HK-2 (cell line): ENCODE results near the gene CDHR2.

Experiments
- DNase-seq: peaks from one replicate; pipeline ENCODE4 v3.0.0-alpha.2; 2018; ENCODE audit not compliant: unreplicated experiment

CDHR2 gene

DNA sequence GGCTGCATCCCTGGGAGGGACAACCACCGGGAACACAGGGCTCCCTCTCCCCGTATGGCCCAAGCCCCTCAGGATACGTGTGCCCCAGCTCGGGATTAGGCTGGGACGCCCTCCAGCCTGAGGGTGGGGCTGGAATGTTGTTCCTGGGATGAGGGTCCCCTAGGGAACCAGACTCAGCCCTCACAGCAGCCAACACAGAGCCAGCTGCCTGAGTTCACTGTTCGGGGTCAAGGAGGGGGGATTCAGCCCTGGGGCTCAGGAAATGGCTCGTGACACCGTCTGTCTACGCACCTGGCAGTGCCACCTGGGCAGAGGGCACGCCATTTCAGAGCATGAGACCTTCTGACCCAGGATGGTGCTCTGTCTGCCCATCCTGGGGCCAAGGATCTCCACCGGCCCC lies 20.8 kb upstream of the CDHR2 start:
- no peak for DNase-seq

- DNase-seq, result no peak
Measured at GRCh38 chr5:176528761-176529115, 20.4 kb upstream of the CDHR2 start.

DNA sequence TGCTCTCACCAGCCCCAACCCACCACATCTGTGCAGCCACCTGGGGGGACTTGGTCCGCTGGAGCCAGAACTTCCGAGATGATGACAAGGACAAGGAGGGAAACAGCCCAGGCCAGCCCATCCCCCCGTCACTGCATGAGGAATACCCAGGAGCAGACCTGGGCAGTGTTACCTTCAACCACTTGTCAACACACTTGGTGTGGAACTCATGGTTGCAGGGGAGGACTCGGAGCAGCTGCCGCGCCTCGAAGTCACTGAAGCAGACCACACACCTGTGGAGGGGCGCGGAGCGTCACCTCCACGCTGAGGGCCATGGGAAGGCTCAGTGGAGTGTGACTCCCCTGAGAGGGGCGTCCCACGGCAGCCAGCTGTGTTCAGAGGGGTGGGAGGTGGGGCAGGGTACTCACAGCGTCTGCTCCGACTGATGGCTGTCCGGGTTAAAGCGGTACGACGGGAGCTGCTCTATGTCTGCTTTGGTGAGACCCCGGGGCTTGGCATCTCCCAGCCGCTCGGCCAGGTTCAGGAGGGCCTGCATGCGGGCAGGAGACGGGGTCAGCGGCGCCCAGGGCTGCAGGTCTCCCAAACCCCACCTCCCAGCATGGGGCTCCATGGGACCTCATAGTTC lies 19.9 kb upstream of the CDHR2 start:
- DNase-seq, result no peak

- no peak for DNase-seq
Measured at GRCh38 chr5:176529741-176530141, 19.4 kb upstream of the CDHR2 start.

- DNase-seq, result no peak
Measured at GRCh38 chr5:176530393-176530982, 18.7 kb upstream of the CDHR2 start.

- no peak for DNase-seq
Measured at GRCh38 chr5:176530983-176531901, 17.9 kb upstream of the CDHR2 start.

- no peak for DNase-seq
Measured at GRCh38 chr5:176531902-176532493, 17.1 kb upstream of the CDHR2 start.

GRCh38 chr5:176532795-176533194 lies 16.3 kb upstream of the CDHR2 start:
- no peak for DNase-seq

DNA sequence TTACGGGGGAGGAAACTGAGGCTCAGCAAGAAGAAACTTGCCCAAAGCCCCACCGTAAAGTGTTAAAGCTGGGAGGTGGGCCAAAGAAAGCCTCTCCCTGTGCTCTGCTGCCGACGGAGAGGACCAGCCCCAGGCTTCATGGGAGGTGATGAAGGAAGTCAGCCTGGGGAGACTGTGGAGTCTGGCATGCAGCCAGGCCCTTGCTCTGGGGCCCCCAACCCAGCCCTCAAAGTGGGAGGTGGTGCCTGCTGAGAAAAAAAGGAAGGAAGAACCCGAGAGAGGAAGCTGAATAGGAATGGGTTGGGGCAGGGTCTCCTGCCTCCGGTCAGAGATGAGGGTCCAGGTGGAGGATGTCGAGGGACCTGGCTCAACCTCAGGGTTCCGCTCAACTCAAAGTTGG lies 15.8 kb upstream of the CDHR2 start:
- DNase-seq, result no peak

- DNase-seq, result no peak
Measured at GRCh38 chr5:176533894-176534611, 15.1 kb upstream of the CDHR2 start.

GRCh38 chr5:176534640-176535039 lies 14.5 kb upstream of the CDHR2 start:
- DNase-seq, result no peak

DNA sequence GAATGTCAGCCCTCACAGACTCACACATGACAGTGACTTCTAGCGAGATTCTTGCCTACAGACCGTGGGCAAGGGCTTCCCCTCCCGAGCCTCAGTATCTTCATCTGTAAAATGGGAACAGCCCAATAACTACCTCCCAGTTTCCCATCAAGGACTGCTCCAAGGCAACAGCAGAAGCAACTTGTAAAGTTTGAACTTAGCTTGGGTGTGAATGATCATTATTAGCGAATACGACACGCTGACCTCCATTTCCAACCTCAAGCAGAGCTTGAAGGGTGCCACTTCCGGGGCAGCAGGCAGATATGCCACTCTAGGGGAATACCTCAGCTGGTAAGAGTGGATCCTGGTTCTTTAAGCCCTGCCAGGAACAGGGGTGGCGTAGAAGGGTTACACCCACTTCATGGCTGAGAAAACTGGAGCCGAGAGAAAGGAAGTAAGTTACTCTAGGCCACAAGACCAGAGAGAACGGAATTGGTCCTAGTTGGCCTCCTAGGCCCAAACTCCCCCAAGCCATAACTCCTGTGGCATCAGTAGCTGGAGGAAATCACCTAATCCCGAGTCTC lies 14.0 kb upstream of the CDHR2 start:
- no peak for DNase-seq

GRCh38 chr5:176535664-176536131 lies 13.4 kb upstream of the CDHR2 start:
- DNase-seq, result no peak

GRCh38 chr5:176536132-176536901 lies 12.8 kb upstream of the CDHR2 start:
- peak; percentile 64 for DNase-seq

DNA sequence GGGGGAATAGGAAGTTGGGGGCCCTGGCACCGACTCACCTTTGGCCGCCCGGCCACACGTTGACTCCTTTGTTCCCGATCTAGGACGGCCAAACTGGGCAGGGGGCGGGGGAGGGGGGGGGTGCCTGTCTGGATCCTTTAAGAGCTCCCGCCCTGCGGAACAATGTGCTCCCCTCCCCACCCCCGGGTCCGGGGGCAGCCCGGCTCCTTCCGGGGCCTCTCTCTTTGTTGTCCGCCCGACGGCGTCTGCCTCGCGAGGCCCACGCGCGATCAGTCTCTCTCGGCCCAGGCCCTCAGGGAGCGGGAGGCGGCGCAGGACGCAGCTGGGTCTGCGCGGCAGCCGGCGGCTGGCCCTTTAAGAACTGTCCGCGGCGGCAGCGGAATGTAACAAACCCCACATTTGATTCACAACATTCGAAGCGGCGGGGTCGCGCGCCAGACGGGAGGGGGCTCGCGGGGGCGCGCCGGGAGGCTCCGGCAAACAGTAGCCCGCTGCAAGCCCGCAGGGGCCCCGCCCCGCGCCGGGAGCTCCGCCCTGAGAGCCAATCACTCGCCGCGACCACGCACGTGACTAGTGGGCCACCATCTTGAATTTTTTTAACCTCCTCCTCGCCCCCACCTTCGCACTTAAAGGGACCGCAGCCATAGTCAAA lies 12.1 kb upstream of the CDHR2 start, which contains the start of gene RNF44:
Gene RNF44, minus strand, starts transcription at position 501 of the 652 bp plus-strand sequence. CDS start 4,930 bp downstream, outside the sequence.
- DNase-seq, result peak; percentile 90

- DNase-seq, result peak; percentile 93
Measured at GRCh38 chr5:176537554-176538229, 11.4 kb upstream of the CDHR2 start.

DNA sequence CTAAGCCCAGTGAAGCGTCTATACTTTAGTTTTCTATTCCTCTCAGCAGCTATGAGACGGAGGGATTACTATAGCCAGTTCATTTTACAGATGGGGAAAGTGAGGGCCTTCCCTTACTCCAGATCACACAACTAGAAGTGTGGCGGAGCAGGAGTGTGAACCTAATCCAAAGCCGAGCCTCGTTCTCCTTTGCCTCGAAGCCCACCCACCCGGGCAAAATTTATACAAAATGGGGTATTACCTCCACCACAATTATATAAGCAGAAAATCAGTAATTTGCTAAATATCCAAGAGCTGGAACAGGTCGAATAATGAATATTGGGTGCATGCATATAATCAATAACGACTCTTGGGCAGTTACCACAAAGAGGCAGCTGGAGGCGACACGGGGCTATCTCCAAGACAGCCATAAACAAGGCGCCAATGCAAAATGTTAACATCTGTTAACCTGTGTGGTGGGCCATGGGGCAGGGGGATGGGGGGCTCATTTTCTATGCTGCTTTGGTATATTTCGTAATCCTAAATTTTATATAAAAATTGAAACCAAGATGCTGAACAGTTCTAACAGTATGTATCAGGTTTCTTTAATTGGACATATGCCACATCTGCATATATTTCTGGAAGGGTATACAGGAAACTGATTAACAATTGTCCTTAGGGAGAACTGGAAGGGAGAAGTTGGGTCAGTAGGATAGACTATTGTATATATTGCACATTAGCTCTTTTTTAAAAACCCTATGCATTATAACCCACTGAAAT lies 10.7 kb upstream of the CDHR2 start:
- no peak for DNase-seq

DNA sequence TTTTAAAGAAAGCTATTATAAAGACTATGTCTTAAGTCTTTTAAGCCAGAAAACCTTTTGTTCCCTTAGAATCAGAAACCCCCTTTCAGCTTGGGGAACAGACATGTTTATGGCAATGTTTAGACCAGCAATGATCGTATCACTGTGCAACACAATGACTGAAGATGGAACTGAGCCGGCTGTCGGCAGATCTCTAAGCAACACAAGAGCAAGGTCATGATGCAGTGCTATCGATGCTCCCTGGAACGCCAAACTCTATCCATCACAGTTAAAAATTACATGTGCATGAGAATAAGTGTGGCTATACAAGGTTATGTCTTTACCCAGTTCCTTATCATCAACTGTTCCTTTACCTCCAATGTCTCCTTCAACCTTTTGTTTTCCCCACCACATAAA lies 10.2 kb upstream of the CDHR2 start:
- no peak for DNase-seq

GRCh38 chr5:176540476-176540899 lies 8.7 kb upstream of the CDHR2 start:
- no peak for DNase-seq
